GM18867 (cell line): ENCODE results near the gene RADIL.

Experiments used
- ATAC-seq: cut with Tn5 transposase; IDR thresholded peaks from one replicate; pipeline ENCODE4 v1.9.1; 2021; ENCODE audit warnings: mild to moderate bottlenecking, moderate library complexity; ENCODE audit not compliant: unreplicated experiment

The RADIL gene

DNA sequence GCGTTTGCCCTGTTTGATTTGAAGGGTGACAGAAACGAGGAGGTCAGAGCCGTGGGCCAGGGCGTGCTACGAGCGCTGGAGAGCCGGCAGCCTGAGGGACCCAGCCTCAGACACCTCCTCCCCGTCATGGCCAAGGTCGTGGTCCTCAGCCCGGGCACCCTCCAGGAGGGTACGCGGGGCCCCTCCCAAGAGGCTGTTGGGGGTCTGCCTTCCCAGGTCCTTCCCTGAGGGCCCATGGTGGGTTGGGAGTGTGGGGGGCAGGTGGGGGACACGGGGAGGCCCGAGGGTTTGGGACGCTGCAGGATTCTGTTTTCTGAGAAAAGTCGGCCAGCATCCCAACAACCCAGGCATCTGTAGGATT lies 100.2 kb downstream of the RADIL start:
- no peak for ATAC-seq

DNA sequence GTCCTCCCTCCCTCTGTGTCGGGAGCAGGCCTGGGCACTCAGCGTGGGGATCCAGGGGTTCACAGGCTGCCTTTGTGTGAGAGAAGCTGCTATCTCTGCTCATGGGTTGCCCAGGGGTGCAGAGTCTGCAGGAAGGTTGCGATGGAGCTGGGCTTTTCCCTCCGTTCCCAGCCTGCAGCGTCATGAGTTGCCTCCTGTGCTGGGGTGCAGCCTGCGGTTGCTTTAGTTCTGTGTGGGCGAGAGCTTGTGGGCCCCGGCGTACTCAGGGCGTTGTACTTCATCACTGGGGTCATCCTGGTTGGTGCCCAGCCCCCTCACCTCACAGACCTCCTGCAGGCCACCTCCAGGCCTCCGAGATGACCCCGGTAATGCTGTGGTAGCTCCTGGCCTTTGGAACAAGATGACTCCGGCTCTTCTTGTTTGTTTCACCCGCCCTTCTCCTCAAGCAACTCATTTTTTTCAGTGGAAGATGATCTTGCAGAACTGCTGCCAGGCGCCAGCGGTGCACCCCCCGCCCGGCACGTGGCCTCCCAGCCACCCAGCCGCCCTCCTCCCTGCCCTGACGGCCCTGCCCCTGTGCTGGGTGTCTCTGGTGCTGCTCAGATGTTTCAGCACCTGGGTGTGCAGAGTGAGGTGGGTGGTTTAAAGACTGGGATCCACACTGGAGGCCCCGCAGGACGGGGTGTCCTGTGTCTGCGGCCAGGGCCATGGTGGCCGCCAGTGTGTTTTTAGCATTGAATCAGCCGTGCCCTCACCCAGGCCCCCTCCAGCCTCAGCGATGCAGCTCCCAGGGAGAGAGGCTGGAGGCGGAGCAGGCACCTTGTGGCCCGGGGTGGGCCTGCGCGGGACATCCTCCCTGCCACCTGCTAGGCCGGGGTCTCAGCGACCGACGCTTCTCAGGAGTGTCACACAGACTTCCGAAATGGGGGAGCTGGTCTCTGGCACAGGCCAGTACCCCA lies 100.9 kb downstream of the RADIL start:
- no peak for ATAC-seq

DNA sequence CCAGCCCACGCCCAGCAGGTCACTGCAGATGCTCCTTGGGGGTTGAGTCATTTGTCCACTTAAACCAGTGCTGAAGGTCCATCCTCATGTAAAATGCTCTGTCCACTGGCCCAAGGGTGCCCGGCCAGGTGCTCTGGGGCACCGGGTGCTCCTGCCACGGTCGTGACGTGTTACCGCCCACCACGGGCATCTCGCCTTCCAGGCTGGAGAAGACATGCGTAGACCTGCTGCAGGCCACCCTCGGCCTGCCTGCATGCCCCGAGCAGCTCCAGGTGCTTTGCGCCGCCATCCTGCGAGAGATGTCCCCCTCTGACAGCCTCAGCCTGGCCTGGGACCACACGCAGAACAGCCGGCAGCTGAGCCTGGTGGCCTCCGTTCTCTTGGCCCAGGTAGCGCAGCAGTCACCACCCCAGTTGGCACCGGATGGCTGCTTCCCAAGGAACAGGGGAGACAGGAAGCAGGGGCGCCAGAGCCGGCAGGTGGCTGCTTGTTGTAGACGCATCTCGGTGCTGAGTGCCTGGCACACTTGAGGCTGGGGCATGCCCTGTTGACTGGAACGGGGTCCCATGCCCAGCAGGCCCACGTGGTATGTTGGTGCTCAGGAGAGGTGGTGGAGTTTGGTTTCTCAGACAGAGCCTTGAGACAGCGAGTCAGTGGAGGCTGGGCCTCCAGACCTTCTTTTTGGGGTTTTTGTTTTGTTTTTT lies 102.0 kb downstream of the RADIL start:
- ATAC-seq: no peak

DNA sequence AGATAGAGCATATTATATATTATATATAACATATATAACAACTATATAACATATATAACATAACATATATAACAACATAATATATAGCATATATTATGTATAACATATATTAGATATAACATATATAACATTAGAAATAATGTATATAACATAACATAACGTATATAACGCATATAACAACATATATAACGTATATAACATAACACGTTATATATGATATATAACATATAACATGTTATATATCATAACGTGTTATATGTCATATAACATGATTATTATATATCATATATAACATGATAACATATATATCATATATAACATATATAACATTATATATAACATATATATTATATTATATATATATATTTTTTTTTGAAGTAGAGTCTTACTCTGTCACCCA lies 104.4 kb downstream of the RADIL start:
- ATAC-seq: no peak

DNA sequence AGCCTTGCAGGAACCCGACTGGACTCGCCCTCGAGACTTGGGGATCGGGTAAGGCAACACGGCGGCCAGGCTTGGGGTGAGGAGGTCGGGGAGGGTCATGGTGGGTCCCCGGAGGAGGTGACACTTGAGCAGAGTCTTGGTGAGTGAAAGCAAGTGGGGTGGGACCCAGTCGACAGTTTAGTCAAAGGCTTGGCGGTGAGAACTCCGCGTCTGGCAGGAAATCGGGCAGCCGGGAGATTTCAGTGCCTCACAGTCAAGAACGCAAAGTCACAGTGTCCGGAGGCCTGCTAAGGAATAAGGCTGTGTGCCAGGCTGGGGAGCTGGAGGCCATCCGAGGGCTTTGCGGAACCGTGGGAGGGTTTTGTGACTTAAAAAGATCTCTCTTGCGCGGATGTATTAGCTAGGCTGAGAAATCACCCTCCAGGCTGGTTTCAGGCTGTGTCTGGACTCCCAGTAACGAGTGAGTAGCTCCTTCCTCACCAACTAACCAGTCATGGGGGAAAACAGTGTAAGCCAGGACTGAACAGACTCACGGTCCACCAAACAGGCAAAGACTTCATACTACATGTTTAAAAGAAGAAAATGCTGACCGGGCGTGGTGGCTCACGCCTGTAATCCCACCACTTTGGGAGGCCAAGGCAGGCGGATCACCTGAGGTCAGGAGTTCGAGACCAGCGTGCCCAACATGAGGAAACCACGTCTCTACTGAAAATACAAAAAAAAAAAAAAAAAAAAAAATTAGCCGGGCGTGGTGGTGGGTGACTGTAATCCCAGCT lies 107.5 kb downstream of the RADIL start:
- ATAC-seq: no peak

DNA sequence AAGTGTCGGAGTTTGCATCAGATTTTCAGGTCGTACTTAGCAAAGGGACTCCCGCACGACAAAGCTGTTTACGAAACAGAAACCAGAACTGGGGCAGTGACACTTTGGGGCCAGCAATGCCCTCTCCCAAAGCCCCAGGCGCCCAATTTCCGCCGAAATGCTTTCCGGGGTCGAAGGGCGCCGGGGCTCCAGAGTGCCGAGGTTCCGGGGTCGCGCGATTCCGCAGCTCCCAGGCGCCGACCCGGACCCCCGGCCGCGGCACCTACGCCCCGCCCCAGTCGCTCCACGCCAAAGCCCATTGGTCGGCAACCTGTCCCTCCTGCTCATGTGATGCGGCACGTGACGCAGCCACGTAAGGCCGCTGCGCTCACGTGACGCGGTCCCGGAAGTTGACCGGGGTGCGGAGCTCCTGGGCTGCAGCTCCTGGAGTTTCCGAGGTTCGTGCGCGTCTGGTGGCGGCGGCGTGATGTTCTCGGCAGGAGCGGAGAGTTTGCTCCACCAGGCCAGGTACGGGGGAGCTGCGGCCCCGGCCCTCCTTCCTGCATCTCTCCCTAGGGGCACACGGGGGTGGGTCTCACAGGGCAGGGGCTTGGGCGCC lies 108.2 kb downstream of the RADIL start, which contains the start of gene AP5Z1:
Gene AP5Z1, plus strand, starts transcription at position 374 of the 598 bp plus-strand sequence. Its CDS starts 93 bp downstream, at position 467.
- ATAC-seq: peak; percentile 92

DNA sequence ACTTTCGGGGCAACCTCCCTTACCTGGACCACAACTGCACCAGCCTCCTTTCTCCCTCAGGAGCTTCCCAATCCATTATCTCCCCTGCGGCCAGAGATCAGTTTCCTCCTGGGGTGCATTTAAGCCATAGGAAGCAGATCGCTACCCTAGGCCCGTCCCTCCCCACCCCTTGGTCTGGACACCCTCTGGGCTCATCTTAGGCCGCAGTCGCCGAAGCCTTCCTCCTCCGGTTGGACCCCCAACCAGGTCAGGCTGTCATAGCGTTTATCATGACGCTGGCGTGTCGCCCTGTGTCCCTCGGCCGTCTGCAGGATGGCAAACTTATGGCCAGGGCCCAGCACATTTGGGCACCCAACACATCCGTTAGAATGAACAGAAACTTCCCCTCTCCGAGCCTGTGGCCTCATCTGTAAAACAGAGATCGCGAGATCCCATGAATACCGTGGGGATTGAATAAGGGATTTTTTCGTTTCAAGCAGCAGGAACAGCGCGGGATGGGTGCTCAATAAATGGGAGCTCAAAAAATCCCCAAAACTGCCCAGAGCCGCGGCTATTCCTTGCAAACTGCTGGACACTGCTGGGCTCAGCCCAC lies 108.8 kb downstream of the RADIL start:
- ATAC-seq: peak; percentile 29

DNA sequence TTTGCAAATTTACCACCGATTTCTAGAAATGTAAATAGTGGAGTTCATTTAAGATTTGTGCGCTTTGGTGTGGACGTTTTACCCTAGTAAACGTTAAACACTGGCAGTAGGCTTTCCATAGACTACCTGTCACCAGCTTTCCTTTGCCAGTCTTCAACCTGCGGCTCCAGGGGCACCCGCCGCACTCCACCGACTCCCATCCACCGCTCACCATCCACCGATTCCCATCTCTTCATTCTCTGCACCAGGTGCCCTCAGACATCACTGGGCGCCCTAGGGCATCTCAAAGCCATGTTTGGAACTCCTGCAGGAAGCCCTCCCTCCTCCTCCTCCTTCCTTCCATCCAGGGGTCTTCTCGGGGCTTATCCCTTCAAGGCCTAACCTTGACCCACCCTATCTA lies 109.5 kb downstream of the RADIL start:
- no peak for ATAC-seq

DNA sequence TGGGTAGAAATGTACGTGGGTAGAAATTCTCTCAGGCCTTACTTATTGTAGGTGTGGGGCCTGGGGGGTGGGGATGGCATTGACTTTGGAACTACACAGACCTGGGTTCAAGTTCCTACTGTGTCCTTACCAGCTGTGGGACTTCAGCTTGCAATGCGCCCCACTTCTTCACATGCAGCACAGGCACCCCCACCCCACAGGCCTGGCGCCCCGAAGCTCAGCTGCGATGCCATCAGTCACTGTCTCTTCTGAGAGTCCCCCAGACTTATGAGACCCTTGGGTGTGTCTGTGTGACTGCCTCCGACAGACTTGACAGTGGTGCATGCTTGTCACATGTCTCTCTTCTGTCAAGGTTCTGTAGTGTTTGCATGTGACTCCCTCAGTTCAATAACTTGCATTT lies 111.2 kb downstream of the RADIL start:
- ATAC-seq: no peak

DNA sequence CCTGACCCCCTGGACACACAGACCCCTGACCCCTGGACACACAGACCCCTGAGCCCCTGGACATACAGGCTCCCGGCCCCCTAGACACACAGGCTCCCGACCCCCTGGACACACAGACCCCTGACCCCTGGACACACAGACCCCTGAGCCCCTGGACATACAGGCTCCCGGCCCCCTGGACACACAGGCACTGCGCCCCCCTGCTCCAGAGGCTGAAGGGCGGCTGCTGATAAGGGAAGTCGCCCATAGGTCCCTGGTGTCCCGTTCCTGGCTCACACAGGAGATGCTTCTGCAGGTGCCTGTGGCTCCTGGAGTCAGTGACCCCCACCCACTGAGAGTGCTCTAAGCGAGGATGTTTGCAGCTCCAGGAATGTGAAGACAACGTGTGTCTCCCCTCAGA lies 111.8 kb downstream of the RADIL start:
- no peak for ATAC-seq

DNA sequence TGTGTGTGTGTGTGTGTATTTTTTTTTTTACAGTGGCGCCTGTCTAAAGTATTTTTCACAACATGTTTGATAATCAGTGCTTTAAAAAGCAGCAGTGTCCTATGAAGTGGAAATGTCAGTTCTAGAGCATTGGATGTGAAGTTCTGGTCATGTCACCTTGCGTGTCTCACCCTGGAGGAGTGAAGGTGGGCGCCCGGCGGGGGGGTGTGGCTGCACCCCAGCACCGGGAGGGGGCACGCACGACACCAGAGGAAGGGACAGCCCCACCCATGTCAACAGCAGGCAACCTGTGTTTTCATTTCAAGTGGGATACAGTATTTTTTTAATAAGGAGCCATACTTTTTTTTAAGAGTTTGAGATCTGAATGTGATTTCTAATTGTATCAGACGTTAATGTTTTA lies 112.6 kb downstream of the RADIL start:
- ATAC-seq: no peak

DNA sequence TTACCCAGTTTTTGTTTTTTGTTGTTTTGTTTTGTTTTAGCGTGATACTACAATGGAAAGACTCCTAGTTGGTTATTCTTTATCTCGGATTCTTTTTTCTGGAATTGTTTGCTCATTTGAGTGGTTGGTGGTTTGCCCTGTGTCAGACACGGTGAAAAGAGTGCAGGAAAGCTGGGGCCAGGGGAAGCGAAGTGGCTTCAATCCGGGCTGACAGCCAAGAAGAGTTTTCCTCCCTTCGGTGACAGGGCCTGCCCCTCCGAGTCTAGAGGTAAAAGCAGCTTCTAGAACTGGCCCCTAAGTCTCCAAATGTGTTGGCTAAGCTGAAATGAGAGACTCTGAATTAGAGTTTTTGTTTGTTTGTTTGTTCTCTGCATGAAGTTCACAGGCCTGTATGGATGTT lies 113.8 kb downstream of the RADIL start:
- ATAC-seq: no peak

DNA sequence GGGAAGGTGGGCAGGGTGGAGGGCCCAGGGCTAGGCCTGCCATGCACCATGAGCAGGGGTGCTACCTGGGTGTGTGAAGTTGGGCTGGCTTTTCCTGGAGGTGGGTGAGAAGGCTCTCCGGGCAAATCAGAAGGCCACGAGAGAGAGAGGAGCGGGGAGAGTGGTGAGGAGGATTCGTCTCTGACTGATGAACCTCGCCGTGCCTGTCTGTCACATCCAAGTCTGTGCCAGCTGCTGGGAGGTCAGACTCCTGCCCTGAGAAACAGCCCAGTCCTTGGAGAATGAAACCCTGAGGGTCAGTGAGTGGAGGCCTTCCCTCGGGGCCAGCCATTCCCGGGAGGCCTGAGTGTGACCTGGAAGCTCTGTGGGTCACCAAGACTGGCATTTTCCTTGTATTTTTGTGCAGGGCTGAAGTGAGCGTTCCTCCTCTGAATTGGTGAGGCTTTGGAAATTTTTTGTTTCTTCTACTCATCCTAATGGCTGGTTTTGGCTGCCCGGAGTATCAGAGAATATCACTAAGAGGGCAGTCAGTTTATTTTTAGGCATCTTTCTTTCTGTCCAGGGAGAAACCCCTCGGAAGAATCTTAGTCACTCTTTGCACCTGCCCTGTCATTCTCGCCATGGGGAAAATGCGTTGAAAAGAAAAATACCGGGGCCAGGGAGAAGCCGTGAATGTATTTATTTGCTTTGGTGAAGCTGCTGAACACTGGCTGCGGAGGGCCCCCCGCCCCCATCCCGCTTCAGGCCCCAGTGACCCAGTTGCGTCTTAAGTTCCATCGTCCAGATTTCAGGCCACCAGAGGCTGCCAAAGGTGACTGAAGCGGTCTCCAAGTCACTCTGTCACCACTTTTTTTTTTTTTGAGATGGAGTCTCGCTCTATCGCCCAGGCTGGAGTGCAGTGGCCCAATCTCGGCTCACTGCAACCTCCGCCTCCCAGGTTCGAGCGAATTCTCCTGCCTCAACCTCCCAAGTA lies 114.6 kb downstream of the RADIL start:
- no peak for ATAC-seq

DNA sequence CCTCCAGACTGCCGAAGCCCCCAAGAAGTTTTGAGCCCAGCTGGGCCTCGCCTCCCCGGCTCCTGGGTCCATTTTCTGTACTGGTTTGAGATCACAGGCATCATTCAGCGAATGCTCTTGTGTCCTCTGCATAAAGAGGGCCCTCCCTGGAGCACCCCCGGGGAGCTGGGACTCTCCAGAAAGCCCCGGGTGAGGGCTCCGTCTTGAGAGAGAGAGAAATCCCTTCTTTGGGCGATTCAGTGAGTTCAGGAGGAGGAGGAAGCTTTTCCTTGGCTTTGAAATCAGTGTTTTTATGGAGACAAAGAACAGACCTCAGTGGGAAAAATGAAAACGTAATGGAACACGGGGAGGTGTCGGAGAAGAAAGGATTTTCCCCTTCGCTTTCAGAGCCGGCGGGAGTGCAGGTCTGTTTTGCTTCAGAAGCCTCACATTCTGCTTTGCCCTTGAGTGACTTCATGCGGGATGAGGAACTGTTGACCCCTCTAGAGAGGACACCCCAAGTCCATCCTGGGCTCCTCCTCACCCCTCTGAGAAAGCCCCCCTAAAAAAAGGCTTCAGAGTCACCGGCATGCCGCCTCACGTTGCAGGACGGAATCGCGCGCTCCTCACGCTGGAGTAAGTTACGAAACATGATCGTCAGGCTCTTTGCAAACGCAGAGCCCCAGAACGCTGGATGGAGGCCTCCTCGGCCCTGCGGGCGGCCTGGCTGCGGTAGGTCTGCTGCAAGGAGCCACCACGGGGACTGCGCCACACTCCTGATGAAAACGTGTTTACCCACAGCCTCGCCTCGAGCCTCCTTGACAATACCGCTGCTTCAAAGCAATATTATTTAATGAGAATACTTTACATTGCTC lies 116.6 kb downstream of the RADIL start:
- ATAC-seq: no peak

DNA sequence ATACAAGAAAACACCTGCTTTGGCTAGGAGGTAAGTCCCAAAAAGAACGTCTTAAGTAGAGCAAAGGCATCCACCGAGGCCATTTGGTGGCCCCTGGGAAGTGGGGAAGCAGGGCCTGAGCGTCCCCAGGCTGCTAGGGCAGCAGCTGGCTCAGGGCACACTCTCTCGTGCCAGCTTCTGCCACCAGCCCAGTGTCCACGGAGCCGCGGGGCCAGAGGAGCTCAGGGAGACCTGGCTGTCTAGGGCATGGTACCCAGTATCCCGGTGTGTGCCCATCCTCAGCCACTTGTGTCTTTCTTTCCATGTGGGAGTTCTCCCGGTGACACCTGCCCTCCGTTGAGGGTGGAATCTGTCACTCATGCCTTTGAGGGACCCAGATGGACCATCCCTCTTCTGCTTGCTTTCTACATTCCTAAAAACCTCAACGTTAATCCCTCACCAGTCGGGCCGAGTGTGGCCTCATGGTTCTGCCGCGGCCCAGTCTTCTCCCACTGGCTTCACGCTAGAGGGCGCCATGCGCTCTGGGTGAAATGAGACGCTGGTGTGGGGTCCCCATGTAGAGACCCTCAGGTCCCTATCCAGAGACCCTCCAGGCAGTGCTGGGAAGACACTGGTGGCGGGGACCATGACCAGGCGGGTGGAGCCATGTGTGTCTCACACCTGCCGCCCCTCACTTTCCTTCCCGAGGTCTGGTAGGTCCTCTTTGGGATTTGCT lies 117.6 kb downstream of the RADIL start:
- no peak for ATAC-seq

DNA sequence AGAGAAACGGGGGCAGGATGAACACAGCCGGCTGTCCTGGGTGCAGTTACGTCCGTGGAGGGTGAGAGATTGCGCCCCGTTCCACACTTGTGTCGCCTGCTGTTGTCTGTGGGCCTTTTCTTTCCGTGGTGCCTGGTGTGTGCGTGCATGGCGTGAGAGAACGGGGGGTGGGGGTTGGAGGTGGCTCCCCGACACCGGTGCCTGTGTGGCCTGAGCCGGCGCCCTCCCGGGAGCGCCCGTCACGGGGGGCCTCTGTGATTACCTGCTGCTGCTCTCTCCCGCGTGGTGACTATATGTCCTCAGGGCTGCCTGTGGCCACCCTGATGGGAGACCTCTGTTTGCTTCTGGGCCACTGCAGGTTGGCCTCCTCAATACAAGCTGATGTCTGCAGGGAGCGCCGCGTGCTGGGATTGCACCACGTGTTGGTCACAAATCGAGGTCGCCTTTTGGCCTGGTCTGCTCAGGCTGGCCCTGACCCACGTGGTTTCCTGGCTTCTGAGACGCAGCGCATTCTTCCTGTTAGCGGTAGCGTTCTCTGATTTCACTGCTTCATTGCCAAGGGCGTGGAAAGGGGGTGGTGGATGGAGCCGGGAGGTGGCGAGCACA lies 119.0 kb downstream of the RADIL start:
- ATAC-seq: no peak

DNA sequence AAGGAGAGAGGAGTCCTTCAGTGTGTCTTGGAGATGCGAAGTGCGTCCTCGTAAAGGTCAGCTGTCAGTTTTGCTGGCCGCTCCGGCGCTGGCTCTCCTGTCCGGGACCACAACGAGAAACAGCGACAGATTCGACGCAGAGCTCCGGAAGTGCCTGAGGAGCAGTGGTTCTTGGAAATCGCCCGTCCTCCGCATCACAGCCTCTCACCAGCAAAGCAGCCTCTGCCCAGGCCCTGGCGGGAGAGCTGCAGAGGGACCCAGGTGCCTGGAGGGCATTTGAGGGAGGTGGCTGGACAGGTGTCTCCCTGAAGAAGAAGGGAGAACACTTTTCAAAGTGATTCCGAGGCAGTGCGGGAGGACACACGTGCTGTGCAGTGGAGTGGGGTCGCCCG lies 119.7 kb downstream of the RADIL start:
- ATAC-seq: no peak
